Measurements from ENCODE around the gene ZFYVE28. TPM values are rescaled to one million over a fixed set of nuclear protein-coding genes. Genes with fewer than 3 reads are reported as not detected.

The ZFYVE28 gene
- total and polyA plus RNA-seq, 11 donors = 2.6 to 11.9 (median 5.5) TPM

DNA sequence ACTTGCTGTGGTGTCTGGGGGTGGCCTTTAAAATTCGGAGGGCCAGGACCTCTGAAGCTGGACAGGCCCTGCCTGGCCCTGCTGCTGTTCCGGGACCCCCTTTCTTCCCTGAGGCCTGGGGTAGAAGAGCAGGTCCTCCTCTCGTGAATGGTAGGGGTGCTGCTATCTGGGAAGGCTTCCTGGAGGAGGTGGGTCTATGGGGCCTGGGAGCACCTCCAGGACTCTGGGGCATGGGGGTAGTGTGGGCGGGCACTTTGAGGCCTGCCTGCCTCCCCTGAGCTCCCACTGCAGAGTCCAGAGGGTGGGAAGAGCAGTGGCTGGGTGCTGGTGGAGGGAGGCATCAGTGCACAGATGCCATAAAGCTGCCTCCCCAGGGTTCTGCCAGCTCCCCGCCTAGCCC lies 151.6 kb downstream of the ZFYVE28 start:
- intact Hi-C loops (cut with DNase I) = loop anchor here in 4 of 10 donors (5.0 to 10.0 kb wide), 3 partner anchors 148 to 488 kb away; partner anchors contain the start of genes CFAP99 (in 3 of the 4), ZFYVE28 (in 3 of the 4) and TNIP2 (in 1 of the 4)
- no peak for ATAC-seq
- Histone ChIP-seq H3K27me3 (no peaks in the 10 kb centered on the region), H3K27ac (peak overlapping the region in 7 of 12 donors; percentile 15 to 84 (median 78)), H3K36me3 (no peaks in the 10 kb centered on the region), H3K4me3 (no peak overlapping the region), H3K9me3 (no peaks in the 10 kb centered on the region), H3K4me1 (peaks cover 6 to 64% (median 34%) of the 10 kb centered on the region in 12 donors)
- no peak for DNase-seq
- no peak for TF ChIP-seq POLR2A (IDR thresholded peaks at IDR 0.05)
- TF ChIP-seq, protein P1, sequence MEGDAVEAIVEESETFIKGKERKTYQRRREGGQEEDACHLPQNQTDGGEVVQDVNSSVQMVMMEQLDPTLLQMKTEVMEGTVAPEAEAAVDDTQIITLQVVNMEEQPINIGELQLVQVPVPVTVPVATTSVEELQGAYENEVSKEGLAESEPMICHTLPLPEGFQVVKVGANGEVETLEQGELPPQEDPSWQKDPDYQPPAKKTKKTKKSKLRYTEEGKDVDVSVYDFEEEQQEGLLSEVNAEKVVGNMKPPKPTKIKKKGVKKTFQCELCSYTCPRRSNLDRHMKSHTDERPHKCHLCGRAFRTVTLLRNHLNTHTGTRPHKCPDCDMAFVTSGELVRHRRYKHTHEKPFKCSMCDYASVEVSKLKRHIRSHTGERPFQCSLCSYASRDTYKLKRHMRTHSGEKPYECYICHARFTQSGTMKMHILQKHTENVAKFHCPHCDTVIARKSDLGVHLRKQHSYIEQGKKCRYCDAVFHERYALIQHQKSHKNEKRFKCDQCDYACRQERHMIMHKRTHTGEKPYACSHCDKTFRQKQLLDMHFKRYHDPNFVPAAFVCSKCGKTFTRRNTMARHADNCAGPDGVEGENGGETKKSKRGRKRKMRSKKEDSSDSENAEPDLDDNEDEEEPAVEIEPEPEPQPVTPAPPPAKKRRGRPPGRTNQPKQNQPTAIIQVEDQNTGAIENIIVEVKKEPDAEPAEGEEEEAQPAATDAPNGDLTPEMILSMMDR (IDR thresholded peaks at IDR 0.05) = no peak
- 82 to 97% (median 89%) methylated on average over 4 to 5 of the region's 5 CpGs for WGBS, 4 donors

DNA sequence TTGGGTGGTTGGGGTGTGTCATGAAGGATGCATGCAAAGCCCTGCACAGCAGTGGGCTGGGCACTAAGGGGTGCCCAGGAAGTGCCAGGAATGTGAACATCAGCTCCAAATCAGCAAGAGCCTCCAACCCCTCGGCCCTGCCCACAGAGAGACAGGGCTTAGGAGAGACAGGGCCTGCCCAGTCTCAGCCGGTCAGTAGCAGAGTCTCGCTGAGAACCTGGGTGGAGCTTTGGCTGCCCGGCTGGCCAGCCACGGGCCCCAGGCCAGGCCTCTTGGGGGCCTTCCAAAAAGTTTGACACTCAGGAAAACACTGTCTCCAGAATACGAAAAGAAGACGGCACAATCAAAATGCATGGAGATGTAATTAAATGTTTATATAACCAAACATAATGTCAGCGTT lies 152.3 kb downstream of the ZFYVE28 start:
- peaks cover 6 to 64% (median 34%) of the 10 kb centered on the region in 12 donors for H3K4me1 ChIP-seq
- ATAC-seq = peak; percentile 5 to 53 (median 26)
- no peaks in the 10 kb centered on the region for H3K27me3 ChIP-seq
- H3K4me3 ChIP-seq = peak overlapping the region in 3 of 12 donors; percentile 7 to 11 (median 8)
- 7 to 19% (median 9%) methylated on average over 8 of the region's 8 CpGs for WGBS, 4 donors
- peak overlapping the region; percentile 11 to 84 (median 74) for H3K27ac ChIP-seq
- no peaks in the 10 kb centered on the region for H3K36me3 ChIP-seq
- TF ChIP-seq POLR2A (IDR thresholded peaks at IDR 0.05) = no peak
- TF ChIP-seq, protein P1 (IDR thresholded peaks at IDR 0.05) = no peak
- DNase-seq = peak; percentile 65 to 83 (median 79)
- intact Hi-C loops (cut with DNase I) = loop anchor here in 4 of 10 donors (5.0 to 10.0 kb wide), 3 partner anchors 149 to 489 kb away; partner anchors contain the start of genes CFAP99 (in 3 of the 4), ZFYVE28 (in 3 of the 4) and TNIP2 (in 1 of the 4)
- H3K9me3 ChIP-seq = no peaks in the 10 kb centered on the region

DNA sequence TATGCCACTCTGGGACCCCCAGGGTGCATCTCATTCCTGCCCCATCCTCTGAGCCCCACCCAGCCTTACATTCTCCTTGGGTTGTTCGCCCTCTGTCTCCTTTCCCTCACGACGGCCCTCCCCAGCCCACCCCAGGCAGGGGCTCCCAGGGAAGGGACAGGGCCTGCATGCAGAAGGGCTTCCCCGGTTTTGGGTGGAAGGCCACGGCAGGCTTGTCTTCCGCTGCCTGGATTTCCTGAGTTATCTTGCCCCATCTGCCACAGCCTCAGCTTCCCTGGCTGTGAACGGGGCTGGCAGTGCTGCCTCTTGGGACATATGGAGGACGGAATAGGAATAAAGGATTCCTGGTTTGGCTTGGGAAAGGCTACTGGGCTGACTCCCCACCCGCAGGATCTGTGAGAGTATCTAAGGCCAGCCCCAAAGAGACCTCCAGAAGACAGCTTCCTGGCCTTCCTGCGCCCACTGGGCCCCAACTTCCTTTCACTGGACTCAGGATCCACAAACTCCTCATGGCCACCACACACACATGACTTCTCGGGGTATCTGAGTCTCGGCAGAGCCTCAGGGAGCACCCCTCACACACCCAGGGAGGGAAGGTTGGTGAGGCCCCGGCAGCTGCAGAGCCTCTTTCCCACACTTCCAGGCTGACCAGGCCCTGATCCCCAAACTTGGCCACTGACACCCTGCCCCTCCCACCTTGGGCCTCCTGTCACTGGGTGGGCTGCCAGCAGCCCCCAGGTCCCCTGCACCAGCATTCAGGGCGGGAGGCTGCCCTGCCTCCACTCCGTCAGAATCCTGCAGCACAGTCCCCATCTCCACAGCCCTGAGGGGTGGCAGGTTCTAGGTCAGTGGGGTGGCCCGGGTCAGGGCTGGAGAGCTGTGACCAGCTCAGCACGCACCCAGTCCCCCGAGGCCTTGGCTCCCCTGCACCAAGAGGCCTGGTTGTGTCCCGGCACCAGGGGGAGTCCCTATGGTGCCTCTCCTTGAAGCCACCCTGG lies 153.0 kb downstream of the ZFYVE28 start:
- 74 to 80% (median 78%) methylated on average over 13 to 19 of the region's 19 CpGs for WGBS, 4 donors
- DNase-seq (peak in 3 of 5 donors; percentile 28 to 56 (median 29)), ATAC-seq (no peak)
- Histone ChIP-seq H3K9me3 (no peaks in the 10 kb centered on the region), H3K27me3 (no peaks in the 10 kb centered on the region), H3K4me1 (peaks cover 6 to 72% (median 38%) of the 10 kb centered on the region in 12 donors), H3K36me3 (no peaks in the 10 kb centered on the region), H3K27ac (peak overlapping the region; percentile 11 to 84 (median 74)), H3K4me3 (peak overlapping the region in 3 of 12 donors; percentile 7 to 11 (median 8))
- TF ChIP-seq POLR2A (IDR thresholded peaks at IDR 0.05) = no peak
- TF ChIP-seq, protein P1 (IDR thresholded peaks at IDR 0.05) = no peak
- intact Hi-C loops (cut with DNase I) = loop anchor here in 4 of 10 donors (5.0 to 10.0 kb wide), 3 partner anchors 149 to 489 kb away; partner anchors contain the start of genes CFAP99 (in 3 of the 4), ZFYVE28 (in 3 of the 4) and TNIP2 (in 1 of the 4)
